Activated CD8-positive, alpha-beta T cell treated with anti-CD3 and anti-CD28 coated beads for 36 hours (primary cell): ENCODE data around the gene HTRA3. TPM values are rescaled to one million over a fixed set of nuclear protein-coding genes. Genes with fewer than 3 reads are reported as not detected.

Experiments
- ATAC-seq: fragments of 200-7000 bp; cut with Tn5 transposase; one replicate; pipeline ENCODE4 v1.10.0; 2021; ENCODE audit warnings: mild to moderate bottlenecking, moderate library complexity
- CTCF ChIA-PET: fragments of 350-600 bp; sonication (Branson Sonifier 250); formaldehyde crosslinking; loops from one replicate; lab custom pipeline; 2021; ENCODE audit warnings: antibody characterized with exemption; lab: Charles Lee
- POLR2A ChIA-PET: fragments of 350-600 bp; sonication (Branson Sonifier 250); formaldehyde crosslinking; loops from one replicate; lab custom pipeline; 2021; ENCODE audit warnings: antibody characterized with exemption; lab: Charles Lee
- DNase-seq: peaks from one replicate; pipeline ENCODE4 v3.0.0-alpha.2; 2020
- H3K27ac Mint-ChIP-seq: one replicate; pipeline ENCODE4 v1.8.0; 2021; ENCODE audit warnings: mild to moderate bottlenecking, mixed read lengths
- H3K27me3 Mint-ChIP-seq: one replicate; pipeline ENCODE4 v1.8.0; 2021; ENCODE audit warnings: mixed read lengths
- H3K36me3 Mint-ChIP-seq: one replicate; pipeline ENCODE4 v1.8.0; 2021; ENCODE audit warnings: low read depth, mixed read lengths
- H3K4me1 Mint-ChIP-seq: one replicate; pipeline ENCODE4 v1.8.0; 2021; ENCODE audit warnings: low read depth, mixed read lengths
- H3K4me3 Mint-ChIP-seq: one replicate; pipeline ENCODE4 v1.8.0; 2021; ENCODE audit warnings: mild to moderate bottlenecking, moderate library complexity, mixed read lengths
- H3K9me3 Mint-ChIP-seq: one replicate; pipeline ENCODE4 v1.8.0; 2021; ENCODE audit warnings: mixed read lengths
- CTCF ChIP-seq: fragments of 200-600 bp; IDR thresholded peaks from one replicate; pipeline ENCODE4 v1.8.0; 2022; ENCODE audit warnings: antibody characterized with exemption, mild to moderate bottlenecking
- intact Hi-C: fragments of 100-400 bp; cut with micrococcal nuclease; formaldehyde crosslinking; loops from one replicate; pipeline ENCODE4 v1.10.0; 2022
- total RNA-seq, 2 experiments: library from RNA; stranded (reverse); gene quantifications; one replicate each; pipeline ENCODE4 v1.2.3, GENCODE V29; 2021

Gene HTRA3
- total RNA-seq, 2 experiments from 2014 or later: 0.11 TPM; not detected in 1

- ChIA-PET CTCF (no interaction called here), POLR2A (no interaction called here)
- TF ChIP-seq CTCF: no peak
- H3K4me1 Mint-ChIP-seq: no peaks in the 10 kb centered on the region
- no peaks in the 10 kb centered on the region for H3K27me3 Mint-ChIP-seq
- no peak overlapping the region for H3K27ac Mint-ChIP-seq
- no peak for DNase-seq
- no peaks in the 10 kb centered on the region for H3K36me3 Mint-ChIP-seq
- ATAC-seq: no peak
- intact Hi-C loops: no loop called here
- H3K9me3 Mint-ChIP-seq: peaks cover 5% of the 10 kb centered on the region
- no peak overlapping the region for H3K4me3 Mint-ChIP-seq
Measured at GRCh38 chr4:8330821-8331574, 61.4 kb downstream of the HTRA3 start.

- CTCF ChIA-PET: no interaction called here
- DNase-seq: no peak
- intact Hi-C loops: no loop called here
Measured at GRCh38 chr4:8331575-8331955, 62.0 kb downstream of the HTRA3 start.

GRCh38 chr4:8332038-8332857 is 62.7 kb downstream of the HTRA3 start:
- no peak for TF ChIP-seq CTCF
- Mint-ChIP-seq H3K36me3 (no peaks in the 10 kb centered on the region), H3K4me1 (no peaks in the 10 kb centered on the region), H3K27me3 (no peaks in the 10 kb centered on the region), H3K27ac (no peak overlapping the region), H3K9me3 (peaks cover 12% of the 10 kb centered on the region), H3K4me3 (no peak overlapping the region)
- POLR2A ChIA-PET: no interaction called here
- DNase-seq (no peak), ATAC-seq (no peak)
- CTCF ChIA-PET: no interaction called here
- intact Hi-C loops: no loop called here

More at GRCh38 chr4:8331575-8331955, 62.0 kb downstream of the HTRA3 start:
- POLR2A ChIA-PET: no interaction called here
- Mint-ChIP-seq H3K4me1 (no peaks in the 10 kb centered on the region), H3K27me3 (no peaks in the 10 kb centered on the region), H3K9me3 (peaks cover 8% of the 10 kb centered on the region), H3K4me3 (no peak overlapping the region), H3K36me3 (no peaks in the 10 kb centered on the region), H3K27ac (no peak overlapping the region)
- no peak for TF ChIP-seq CTCF
- ATAC-seq: no peak

- TF ChIP-seq CTCF: no peak
- Mint-ChIP-seq H3K27ac (no peak overlapping the region), H3K27me3 (no peaks in the 10 kb centered on the region), H3K9me3 (peaks cover 12% of the 10 kb centered on the region), H3K4me1 (no peaks in the 10 kb centered on the region), H3K4me3 (no peak overlapping the region), H3K36me3 (no peaks in the 10 kb centered on the region)
- ATAC-seq: no peak
- intact Hi-C loops: no loop called here
- CTCF ChIA-PET: no interaction called here
- POLR2A ChIA-PET: no interaction called here
- no peak for DNase-seq
Measured at GRCh38 chr4:8332891-8333331, 63.4 kb downstream of the HTRA3 start.
